Gastrocnemius medialis (tissue), 4 donors: Measurements from ENCODE around the gene SMAD3. TPM values are rescaled to one million over a fixed set of nuclear protein-coding genes. Genes with fewer than 3 reads are reported as not detected.

Experiments used
- ATAC-seq, 2 donors: fragments of 150-250 bp; one replicate each; pipeline ENCODE4 v1.9.1; 2016
- DNase-seq, 2 donors: peaks; one replicate each; pipeline ENCODE4 v3.0.0-alpha.2; 2019
- H3K27ac ChIP-seq, 4 donors: fragments of 200-600 bp; sonication (generic); 1 replicate in 1 of 4; 2 replicates in 3 of 4; pipeline ENCODE4 v1.5.1; 2016 to 2018; ENCODE audit warnings: mild to moderate bottlenecking in 2 of 4, moderate library complexity in 1 of 4
- H3K27me3 ChIP-seq, 3 donors: fragments of 200-600 bp; sonication (generic) in 2 of 3; 1 replicate in 1 of 3; 2 replicates in 2 of 3; pipeline versions ENCODE4 v1.5.1 to v1.6.0; 2016 to 2019; ENCODE audit warnings: mild to moderate bottlenecking in 1 of 3, moderate library complexity in 1 of 3
- H3K36me3 ChIP-seq, 2 donors: fragments of 200-600 bp; sonication (generic) in 1 of 2; one replicate each; pipeline ENCODE4 v1.5.1; 2017 to 2018
- H3K4me1 ChIP-seq, 2 donors: fragments of 200-600 bp; sonication (generic) in 1 of 2; one replicate each; pipeline ENCODE4 v1.5.1; 2016 to 2017; ENCODE audit warnings: mild to moderate bottlenecking in 2 of 2
- H3K4me3 ChIP-seq, 4 donors: fragments of 200-600 bp; sonication (generic) in 3 of 4; 1 replicate in 1 of 4; 2 replicates in 3 of 4; pipeline ENCODE4 v1.5.1; 2016 to 2019; ENCODE audit warnings: mild to moderate bottlenecking in 2 of 4
- H3K9me3 ChIP-seq, 3 donors: fragments of 200-600 bp; sonication (generic) in 2 of 3; 1 replicate in 1 of 3; 2 replicates in 2 of 3; pipeline ENCODE4 v1.5.1; 2016 to 2019
- CTCF ChIP-seq, 5 experiments: fragments of 450-650 bp in 3 of 5; fragments of 200-600 bp in 2 of 5; sonication (generic) in 2 of 5; IDR thresholded peaks in 4 of 5; conservative IDR thresholded peaks in 1 of 5; 1 replicate in 4 of 5; 2 replicates in 1 of 5; pipeline ENCODE4 v1.5.1; 2016 to 2019; ENCODE audit warnings: antibody characterized with exemption in 5 of 5, mild to moderate bottlenecking in 3 of 5, moderate library complexity in 3 of 5
- POLR2A ChIP-seq, 2 donors: fragments of 450-650 bp; IDR thresholded peaks; one replicate each; pipeline ENCODE4 v1.6.1; 2017; ENCODE audit warnings: antibody characterized with exemption in 2 of 2, mild to moderate bottlenecking in 2 of 2, moderate library complexity in 2 of 2
- in situ Hi-C, 4 donors: fragments of 200-750 bp; cut with MboI; loops; one replicate each; pipeline versions ENCODE4 v1.15.0 to v1.8.0; 2017; ENCODE audit warnings: low sequenced_read_pairs in 4 of 4
- intact Hi-C: fragments of 100-400 bp; cut with DNase I; formaldehyde crosslinking; loops from one replicate; pipeline ENCODE4 v1.15.1; 2023; ENCODE audit warnings: low total_unique reads
- total RNA-seq, 4 donors: library from RNA; depleted of rRNA; stranded (reverse); fragments of >200 nt; gene quantifications; one replicate each; pipeline versions ENCODE4 v1.1.0 to v1.2.3, GENCODE V29; 2016

The SMAD3 gene
- total RNA-seq, 4 donors from 2014 or later = 15.9 to 61.7 (median 26.3) TPM

- H3K4me3 ChIP-seq = no peak overlapping the region
- in situ Hi-C loops = no loop called here
- H3K27ac ChIP-seq = peak overlapping the region; percentile 63 to 78 (median 72)
- intact Hi-C loops = no loop called here
- no peak for TF ChIP-seq CTCF (IDR thresholded peaks at IDR 0.05 in 4 of 5, conservative IDR thresholded peaks at IDR 0.05 in 1 of 5)
- no peak for TF ChIP-seq POLR2A (IDR thresholded peaks at IDR 0.05)
- H3K4me1 ChIP-seq = peaks cover 69 to 70% of the 10 kb centered on the region in 2 donors
- H3K9me3 ChIP-seq = no peaks in the 10 kb centered on the region
- DNase-seq = no peak
- no peaks in the 10 kb centered on the region for H3K27me3 ChIP-seq
- peak in 1 of 2 donors; percentile 18 for ATAC-seq
- no peaks in the 10 kb centered on the region for H3K36me3 ChIP-seq
These were observed 92.3 kb downstream of the SMAD3 start for GRCh38 chr15:67157521-67158252.

- intact Hi-C loops = no loop called here
- peak; percentile 10 to 53 for ATAC-seq
- H3K27ac ChIP-seq = peak overlapping the region; percentile 63 to 78 (median 72)
These were observed 93.0 kb downstream of the SMAD3 start for GRCh38 chr15:67158367-67158766.

DNA sequence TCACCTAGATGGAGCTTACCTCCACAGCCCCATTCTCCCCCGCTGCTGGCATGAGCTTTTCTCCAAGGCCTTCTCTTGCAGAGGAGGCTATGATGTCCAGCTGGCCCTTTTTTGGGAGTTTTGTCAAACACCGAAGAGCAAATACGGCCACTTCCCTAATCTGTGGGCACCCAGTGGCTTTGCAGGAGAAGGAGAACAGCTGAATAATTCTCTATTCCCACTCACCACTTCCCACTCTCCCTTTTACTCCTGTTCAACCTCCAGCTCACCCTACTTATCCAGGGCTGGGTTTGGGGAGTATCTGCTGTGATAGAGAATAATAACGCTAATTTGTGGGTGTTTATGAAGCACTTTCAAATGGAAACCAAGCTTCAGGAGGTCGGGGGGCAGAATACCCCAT is 96.0 kb downstream of the SMAD3 start:
- peaks cover 0 to 8% of the 10 kb centered on the region in 2 donors for H3K36me3 ChIP-seq
- peaks cover 83 to 84% of the 10 kb centered on the region in 2 donors for H3K4me1 ChIP-seq
- in situ Hi-C loops = no loop called here
- no peaks in the 10 kb centered on the region for H3K9me3 ChIP-seq
- peak overlapping the region; percentile 60 to 99 (median 95) for H3K27ac ChIP-seq
- no peak overlapping the region for H3K4me3 ChIP-seq
- intact Hi-C loops = no loop called here
- H3K27me3 ChIP-seq = no peaks in the 10 kb centered on the region
- ATAC-seq (no peak), DNase-seq (no peak)
- TF ChIP-seq CTCF (IDR thresholded peaks at IDR 0.05 in 4 of 5, conservative IDR thresholded peaks at IDR 0.05 in 1 of 5) (no peak), POLR2A (IDR thresholded peaks at IDR 0.05) (no peak)

More at GRCh38 chr15:67158367-67158766, 93.0 kb downstream of the SMAD3 start:
- in situ Hi-C loops = no loop called here
- Histone ChIP-seq H3K36me3 (no peaks in the 10 kb centered on the region), H3K4me3 (no peak overlapping the region), H3K4me1 (peaks cover 70 to 72% of the 10 kb centered on the region in 2 donors), H3K9me3 (no peaks in the 10 kb centered on the region), H3K27me3 (no peaks in the 10 kb centered on the region)
- DNase-seq = peak in 1 of 2 donors; percentile 49
- TF ChIP-seq CTCF (IDR thresholded peaks at IDR 0.05 in 4 of 5, conservative IDR thresholded peaks at IDR 0.05 in 1 of 5) = no peak
- TF ChIP-seq POLR2A (IDR thresholded peaks at IDR 0.05) = no peak

GRCh38 chr15:67161881-67162280 is 96.5 kb downstream of the SMAD3 start:
- H3K9me3 ChIP-seq = no peaks in the 10 kb centered on the region
- peaks cover 85 to 88% of the 10 kb centered on the region in 2 donors for H3K4me1 ChIP-seq
- no peak for TF ChIP-seq CTCF (IDR thresholded peaks at IDR 0.05 in 4 of 5, conservative IDR thresholded peaks at IDR 0.05 in 1 of 5)
- ATAC-seq = no peak
- H3K27me3 ChIP-seq = no peaks in the 10 kb centered on the region
- peak overlapping the region; percentile 60 to 99 (median 95) for H3K27ac ChIP-seq
- H3K4me3 ChIP-seq = no peak overlapping the region
- H3K36me3 ChIP-seq = peaks cover 0 to 8% of the 10 kb centered on the region in 2 donors
- intact Hi-C loops (no loop called here), in situ Hi-C loops (no loop called here)
- no peak for DNase-seq
